ENCODE data around the gene KRTAP19-5. TPM values are rescaled to one million over a fixed set of nuclear protein-coding genes. Genes with fewer than 3 reads are reported as not detected.

Gene KRTAP19-5
- total and polyA plus RNA-seq, 5 donors from 2014 or later: not detected

- no peaks in the 10 kb centered on the region for H3K27me3 ChIP-seq (ENCODE audit: control insufficient read depth, insufficient read depth, low read length)
- no peak overlapping the region for H3K27ac ChIP-seq (ENCODE audit: insufficient read depth, low read length, poor library complexity, severe bottlenecking)
- H3K9me3 Mint-ChIP-seq: peaks cover 0 to 18% (median under 1%) of the 10 kb centered on the region in 7 donors
- ATAC-seq (ENCODE audit: low read depth in 2 of 2) (no peak), DNase-seq (no peak)
- H3K27ac Mint-ChIP-seq: no peak overlapping the region
- H3K9me3 ChIP-seq (ENCODE audit: control insufficient read depth in 2 of 2, low read length in 2 of 2): peaks cover 0 to 6% of the 10 kb centered on the region in 2 experiments
- H3K36me3 Mint-ChIP-seq: no peaks in the 10 kb centered on the region
- no peaks in the 10 kb centered on the region for H3K4me1 ChIP-seq (ENCODE audit: control insufficient read depth, insufficient read depth, low read length, poor library complexity, severe bottlenecking)
- H3K27me3 Mint-ChIP-seq: no peaks in the 10 kb centered on the region
- H3K4me3 Mint-ChIP-seq: no peak overlapping the region
- no peaks in the 10 kb centered on the region for H3K36me3 ChIP-seq (ENCODE audit: control insufficient read depth, insufficient read depth, low read length)
- no peaks in the 10 kb centered on the region for H3K4me1 Mint-ChIP-seq
- no peak overlapping the region for H3K4me3 ChIP-seq (ENCODE audit: low read depth, low read length)
These were observed 15.8 kb downstream of the KRTAP19-5 start for GRCh38 chr21:30486180-30486579.

- Mint-ChIP-seq H3K4me3 (no peak overlapping the region), H3K36me3 (no peaks in the 10 kb centered on the region), H3K27ac (peak overlapping the region in 1 of 3 donors; percentile 11), H3K4me1 (no peaks in the 10 kb centered on the region), H3K9me3 (peaks cover 0 to 16% (median 4%) of the 10 kb centered on the region in 7 donors), H3K27me3 (no peaks in the 10 kb centered on the region)
- ATAC-seq (ENCODE audit: low read depth in 2 of 2) (no peak), DNase-seq (no peak)
- Histone ChIP-seq H3K9me3 (ENCODE audit: control insufficient read depth in 2 of 2, low read length in 2 of 2) (peaks cover 0 to 6% of the 10 kb centered on the region in 2 experiments), H3K27ac (ENCODE audit: insufficient read depth, low read length, poor library complexity, severe bottlenecking) (no peak overlapping the region), H3K27me3 (ENCODE audit: control insufficient read depth, insufficient read depth, low read length) (no peaks in the 10 kb centered on the region), H3K36me3 (ENCODE audit: control insufficient read depth, insufficient read depth, low read length) (no peaks in the 10 kb centered on the region), H3K4me1 (ENCODE audit: control insufficient read depth, insufficient read depth, low read length, poor library complexity, severe bottlenecking) (no peaks in the 10 kb centered on the region), H3K4me3 (ENCODE audit: low read depth, low read length) (no peak overlapping the region)
These were observed 19.8 kb downstream of the KRTAP19-5 start for GRCh38 chr21:30482130-30482529.

- no peak within 1 kb of the TSS for H3K4me3 Mint-ChIP-seq
- Histone ChIP-seq H3K9me3 (ENCODE audit: control insufficient read depth in 2 of 2, low read length in 2 of 2) (no peaks in the 10 kb centered on the region), H3K27me3 (ENCODE audit: control insufficient read depth, insufficient read depth, low read length) (no peaks in the 10 kb centered on the region), H3K36me3 (ENCODE audit: control insufficient read depth, insufficient read depth, low read length) (no peaks in the 10 kb centered on the region), H3K4me3 (ENCODE audit: low read depth, low read length) (no peak within 1 kb of the TSS), H3K27ac (ENCODE audit: insufficient read depth, low read length, poor library complexity, severe bottlenecking) (no peak within 1 kb of the TSS), H3K4me1 (ENCODE audit: control insufficient read depth, insufficient read depth, low read length, poor library complexity, severe bottlenecking) (no peaks in the 10 kb centered on the region)
- ATAC-seq (ENCODE audit: low read depth in 2 of 2) (no peak), DNase-seq (no peak)
- H3K27ac Mint-ChIP-seq: no peak within 1 kb of the TSS
- no peaks in the 10 kb centered on the region for H3K36me3 Mint-ChIP-seq
- H3K4me1 Mint-ChIP-seq: no peaks in the 10 kb centered on the region
- H3K27me3 Mint-ChIP-seq: no peaks in the 10 kb centered on the region
- peaks cover 0 to 4% (median 2%) of the 10 kb centered on the region in 7 donors for H3K9me3 Mint-ChIP-seq
These were observed 21.8 kb downstream of the KRTAP19-5 start, which contains the start of gene KRTAP19-1 for GRCh38 chr21:30480145-30480544. Gene KRTAP19-1, minus strand, starts transcription at chr21:30480367. Its CDS starts 50 bp downstream, at chr21:30480317.

GRCh38 chr21:30479259-30479658 lies 22.7 kb downstream of the KRTAP19-5 start:
- no peaks in the 10 kb centered on the region for H3K27me3 ChIP-seq (ENCODE audit: control insufficient read depth, insufficient read depth, low read length)
- H3K9me3 Mint-ChIP-seq: peaks cover 0 to 4% (median 0%) of the 10 kb centered on the region in 7 donors
- no peaks in the 10 kb centered on the region for H3K4me1 Mint-ChIP-seq
- H3K27me3 Mint-ChIP-seq: peaks cover 4% of the 10 kb centered on the region
- no peaks in the 10 kb centered on the region for H3K36me3 Mint-ChIP-seq
- H3K36me3 ChIP-seq (ENCODE audit: control insufficient read depth, insufficient read depth, low read length): no peaks in the 10 kb centered on the region
- H3K27ac ChIP-seq (ENCODE audit: insufficient read depth, low read length, poor library complexity, severe bottlenecking): no peak overlapping the region
- H3K4me1 ChIP-seq (ENCODE audit: control insufficient read depth, insufficient read depth, low read length, poor library complexity, severe bottlenecking): no peaks in the 10 kb centered on the region
- no peak overlapping the region for H3K27ac Mint-ChIP-seq
- ATAC-seq (ENCODE audit: low read depth in 2 of 2) (no peak), DNase-seq (no peak)
- H3K4me3 Mint-ChIP-seq: no peak overlapping the region
- no peak overlapping the region for H3K4me3 ChIP-seq (ENCODE audit: low read depth, low read length)
- no peaks in the 10 kb centered on the region for H3K9me3 ChIP-seq (ENCODE audit: control insufficient read depth in 2 of 2, low read length in 2 of 2)

- no peaks in the 10 kb centered on the region for H3K4me1 ChIP-seq (ENCODE audit: control insufficient read depth, insufficient read depth, low read length, poor library complexity, severe bottlenecking)
- Mint-ChIP-seq H3K4me1 (no peaks in the 10 kb centered on the region), H3K9me3 (peaks cover 0 to 4% (median 0%) of the 10 kb centered on the region in 7 donors), H3K27me3 (peaks cover 4% of the 10 kb centered on the region), H3K4me3 (no peak overlapping the region), H3K27ac (no peak overlapping the region), H3K36me3 (no peaks in the 10 kb centered on the region)
- no peaks in the 10 kb centered on the region for H3K9me3 ChIP-seq (ENCODE audit: control insufficient read depth in 2 of 2, low read length in 2 of 2)
- no peak for DNase-seq
- H3K4me3 ChIP-seq (ENCODE audit: low read depth, low read length): no peak overlapping the region
- H3K27me3 ChIP-seq (ENCODE audit: control insufficient read depth, insufficient read depth, low read length): no peaks in the 10 kb centered on the region
- no peak for ATAC-seq (ENCODE audit: low read depth in 2 of 2)
- H3K27ac ChIP-seq (ENCODE audit: insufficient read depth, low read length, poor library complexity, severe bottlenecking): no peak overlapping the region
- H3K36me3 ChIP-seq (ENCODE audit: control insufficient read depth, insufficient read depth, low read length): no peaks in the 10 kb centered on the region
These were observed 23.9 kb downstream of the KRTAP19-5 start for GRCh38 chr21:30478004-30478403.

GRCh38 chr21:30468900-30469714 lies 32.8 kb downstream of the KRTAP19-5 start:
- Mint-ChIP-seq H3K9me3 (peaks cover 0 to 3% (median 0%) of the 10 kb centered on the region in 7 donors), H3K36me3 (no peaks in the 10 kb centered on the region)
- ATAC-seq (ENCODE audit: low read depth in 2 of 2): no peak

GRCh38 chr21:30463713-30464112 lies 38.2 kb downstream of the KRTAP19-5 start:
- H3K27ac Mint-ChIP-seq: no peak overlapping the region
- Histone ChIP-seq H3K36me3 (ENCODE audit: control insufficient read depth, insufficient read depth, low read length) (no peaks in the 10 kb centered on the region), H3K27me3 (ENCODE audit: control insufficient read depth, insufficient read depth, low read length) (no peaks in the 10 kb centered on the region), H3K4me3 (ENCODE audit: low read depth, low read length) (no peak overlapping the region), H3K4me1 (ENCODE audit: control insufficient read depth, insufficient read depth, low read length, poor library complexity, severe bottlenecking) (no peaks in the 10 kb centered on the region), H3K9me3 (ENCODE audit: control insufficient read depth in 2 of 2, low read length in 2 of 2) (no peaks in the 10 kb centered on the region), H3K27ac (ENCODE audit: insufficient read depth, low read length, poor library complexity, severe bottlenecking) (no peak overlapping the region)
- H3K4me1 Mint-ChIP-seq: no peaks in the 10 kb centered on the region
- no peaks in the 10 kb centered on the region for H3K36me3 Mint-ChIP-seq
- no peak overlapping the region for H3K4me3 Mint-ChIP-seq
- H3K27me3 Mint-ChIP-seq: no peaks in the 10 kb centered on the region
- DNase-seq: peak in 1 of 3 donors; percentile 2
- ATAC-seq (ENCODE audit: low read depth in 2 of 2): no peak
- H3K9me3 Mint-ChIP-seq: peaks cover 0 to 3% (median 0%) of the 10 kb centered on the region in 7 donors

More at GRCh38 chr21:30468900-30469714, 32.8 kb downstream of the KRTAP19-5 start:
- Mint-ChIP-seq H3K27me3 (no peaks in the 10 kb centered on the region), H3K4me3 (no peak overlapping the region), H3K27ac (no peak overlapping the region), H3K4me1 (no peaks in the 10 kb centered on the region)
- no peaks in the 10 kb centered on the region for H3K9me3 ChIP-seq (ENCODE audit: control insufficient read depth in 2 of 2, low read length in 2 of 2)
- no peaks in the 10 kb centered on the region for H3K4me1 ChIP-seq (ENCODE audit: control insufficient read depth, insufficient read depth, low read length, poor library complexity, severe bottlenecking)
- no peak for DNase-seq
- H3K27me3 ChIP-seq (ENCODE audit: control insufficient read depth, insufficient read depth, low read length): no peaks in the 10 kb centered on the region
- no peak overlapping the region for H3K4me3 ChIP-seq (ENCODE audit: low read depth, low read length)
- no peaks in the 10 kb centered on the region for H3K36me3 ChIP-seq (ENCODE audit: control insufficient read depth, insufficient read depth, low read length)
- H3K27ac ChIP-seq (ENCODE audit: insufficient read depth, low read length, poor library complexity, severe bottlenecking): no peak overlapping the region
